Smooth muscle cell (in vitro differentiated cells): ENCODE data around the gene HERC4. TPM values are rescaled to one million over a fixed set of nuclear protein-coding genes. Genes with fewer than 3 reads are reported as not detected.
"Not testable (repeated sequence)": the region's sequence is repeated elsewhere in the genome, so short reads cannot be mapped to it uniquely, and the experiment has no call there.

Source experiments
- DNase-seq: peaks from one replicate; lab custom pipeline; 2025; ENCODE audit not compliant: unreplicated experiment; lab: John Stamatoyannopoulos, UW
- H2AFZ ChIP-seq: fragments of 200-600 bp; sonication (generic); 2 replicates; pipeline ENCODE4 v1.6.0; 2016; ENCODE audit warnings: antibody characterized with exemption, low read depth, mild to moderate bottlenecking
- H3F3A ChIP-seq: fragments of 200-600 bp; sonication (generic); 2 replicates; pipeline ENCODE4 v1.6.0; 2017; ENCODE audit warnings: antibody characterized with exemption, low read depth
- H3K27ac ChIP-seq: fragments of 200-600 bp; sonication (generic); 2 replicates; pipeline ENCODE4 v1.5.1; 2016; ENCODE audit warnings: low read depth, mild to moderate bottlenecking
- H3K27me3 ChIP-seq: fragments of 200-600 bp; sonication (generic); 2 replicates; pipeline ENCODE4 v1.6.1; 2016; ENCODE audit warnings: low read depth, mild to moderate bottlenecking
- H3K36me3 ChIP-seq: fragments of 200-600 bp; sonication (generic); 2 replicates; pipeline ENCODE4 v1.5.1; 2016; ENCODE audit warnings: low read depth
- H3K4me1 ChIP-seq: fragments of 200-600 bp; sonication (generic); 2 replicates; pipeline ENCODE4 v1.5.1; 2016; ENCODE audit warnings: low read depth
- H3K4me2 ChIP-seq: fragments of 200-600 bp; sonication (generic); 2 replicates; pipeline ENCODE4 v1.6.0; 2016; ENCODE audit warnings: mild to moderate bottlenecking
- H3K4me3 ChIP-seq: fragments of 200-600 bp; sonication (generic); 2 replicates; pipeline ENCODE4 v1.5.1; 2016; ENCODE audit warnings: mild to moderate bottlenecking
- H3K79me2 ChIP-seq: fragments of 200-600 bp; sonication (generic); 2 replicates; pipeline ENCODE4 v1.6.0; 2016; ENCODE audit warnings: low read depth, mild to moderate bottlenecking
- H3K9ac ChIP-seq: fragments of 200-600 bp; sonication (generic); 2 replicates; pipeline ENCODE4 v1.6.0; 2016; ENCODE audit warnings: low read depth
- H3K9me3 ChIP-seq: fragments of 200-600 bp; sonication (generic); replicated peaks from 2 replicates; pipeline ENCODE4 v1.5.1; 2016; ENCODE audit warnings: low read depth
- H4K20me1 ChIP-seq: fragments of 200-600 bp; sonication (generic); 2 replicates; pipeline ENCODE4 v1.6.0; 2016; ENCODE audit warnings: low read depth
- CTCF ChIP-seq: fragments of 200-600 bp; sonication (generic); IDR thresholded peaks from 2 replicates; pipeline ENCODE4 v1.5.1; 2017; ENCODE audit warnings: borderline replicate concordance, mild to moderate bottlenecking, antibody characterized with exemption; ENCODE audit not compliant: insufficient read depth, poor library complexity, severe bottlenecking
- WGBS: methylation state at CpG from one replicate; pipeline ENCODE4 v1.1.7; 2016; ENCODE audit warnings: low lambda C conversion rate; 5-methylcytosine and 5-hydroxymethylcytosine counted together
- polyA plus RNA-seq: library from polyadenylated mRNA; unstranded; fragments of >200 nt; fragmentation: Nextera tagmentation; extraction: Ambion mirVana; gene quantifications from 2 replicates; pipeline ENCODE4 v1.2.1, GENCODE V29; 2016
- small RNA-seq: library from RNA; depleted of rRNA; stranded (forward); fragments of <200 nt; gene quantifications from one replicate; pipeline ENCODE3, GENCODE V24; 2014
- total RNA-seq: library from RNA; depleted of rRNA; stranded (reverse); fragments of >200 nt; gene quantifications from 2 replicates; pipeline ENCODE4 v1.2.3, GENCODE V29; 2014

HERC4 gene
- total and polyA plus RNA-seq, 2 experiments from 2014 or later, result 19.5 to 41.2 TPM

GRCh38 chr10:67878133-67878532 is 196.9 kb downstream of the HERC4 start:
- H3K79me2 ChIP-seq, result no peaks in the 10 kb centered on the region
- DNase-seq, result no peak
- H4K20me1 ChIP-seq, result no peaks in the 10 kb centered on the region
- H3K4me1 ChIP-seq, result no peaks in the 10 kb centered on the region
- no peak overlapping the region for H3K27ac ChIP-seq
- no peak for TF ChIP-seq CTCF
- H2AFZ ChIP-seq, result no peak overlapping the region
- H3K36me3 ChIP-seq, result no peaks in the 10 kb centered on the region
- H3K27me3 ChIP-seq, result no peaks in the 10 kb centered on the region
- 93% methylated on average over 7 of the region's 7 CpGs for WGBS
- H3F3A ChIP-seq, result no peaks in the 10 kb centered on the region
- H3K4me2 ChIP-seq, result no peak overlapping the region
- H3K9ac ChIP-seq, result no peak overlapping the region
- no peak overlapping the region for H3K4me3 ChIP-seq
- H3K9me3 ChIP-seq, result no peaks in the 10 kb centered on the region

- not testable (repeated sequence) for H3K36me3 ChIP-seq, H4K20me1 ChIP-seq, H2AFZ ChIP-seq, DNase-seq, H3K9ac ChIP-seq, H3K27me3 ChIP-seq, H3K4me1 ChIP-seq, H3K79me2 ChIP-seq, H3K9me3 ChIP-seq, H3F3A ChIP-seq, H3K27ac ChIP-seq, H3K4me3 ChIP-seq, H3K4me2 ChIP-seq
- WGBS, result 99% methylated on average over 11 of the region's 11 CpGs
Measured at GRCh38 chr10:67877421-67877820, 197.7 kb downstream of the HERC4 start.

- no peaks in the 10 kb centered on the region for H3K36me3 ChIP-seq
- H3F3A ChIP-seq, result no peaks in the 10 kb centered on the region
- no peak overlapping the region for H3K27ac ChIP-seq
- no peaks in the 10 kb centered on the region for H3K27me3 ChIP-seq
- 84% methylated on average over 3 of the region's 3 CpGs for WGBS
- DNase-seq, result no peak
- H3K4me1 ChIP-seq, result no peaks in the 10 kb centered on the region
- H2AFZ ChIP-seq, result no peak overlapping the region
- no peak overlapping the region for H3K9ac ChIP-seq
- no peak overlapping the region for H3K4me2 ChIP-seq
- H3K79me2 ChIP-seq, result no peaks in the 10 kb centered on the region
- TF ChIP-seq CTCF, result no peak
- H4K20me1 ChIP-seq, result no peaks in the 10 kb centered on the region
- H3K9me3 ChIP-seq, result no peaks in the 10 kb centered on the region
- no peak overlapping the region for H3K4me3 ChIP-seq
Measured at GRCh38 chr10:67875340-67876238, 199.5 kb downstream of the HERC4 start.

Small RNAs within 50 kb of the gene (small RNA-seq; reads per million reads assigned to genes)
- gene RN7SL220P, result not detected

Other genes starting within 250 kb of the HERC4 start
- 2.1 and 3.7 TPM in 2 replicates for gene DNAJC12, start 237.1 kb downstream of the HERC4 start, total RNA-seq
- 0.82 and 1.4 TPM in 2 replicates for gene DNAJC12, start 237.1 kb downstream of the HERC4 start, polyA plus RNA-seq
- gene SIRT1, start 190.6 kb downstream of the HERC4 start, total RNA-seq, result 14.9 and 22.7 TPM in 2 replicates
- 8.0 and 9.1 TPM in 2 replicates for gene SIRT1, start 190.6 kb downstream of the HERC4 start, polyA plus RNA-seq
- gene MYPN, start 34.2 kb upstream of the HERC4 start, total RNA-seq, result 0.13 TPM in 1 of 2 replicates, not detected in the other
- gene MYPN, start 34.2 kb upstream of the HERC4 start, polyA plus RNA-seq, result 0.03 TPM in 1 of 2 replicates, not detected in the other
- 0.72 TPM in 1 of 2 replicates, not detected in the other for gene ATOH7, start 156.8 kb upstream of the HERC4 start, total RNA-seq
- 0.10 and 0.19 TPM in 2 replicates for gene ATOH7, start 156.8 kb upstream of the HERC4 start, polyA plus RNA-seq